HCT116 (cell line): ENCODE measurements around the gene UPP2.

Experiments used
- CTCF ChIP-seq, 3 experiments: fragments of 200-600 bp in 1 of 3; sonication (generic) in 1 of 3; IDR thresholded peaks in 2 of 3; conservative IDR thresholded peaks in 1 of 3; 2 replicates each; pipeline ENCODE4 v1.5.1; 2012 to 2017; ENCODE audit warnings: low read depth in 2 of 3, low read length in 2 of 3, antibody characterized with exemption in 1 of 3, borderline replicate concordance in 1 of 3, control low read depth in 1 of 3, mild to moderate bottlenecking in 1 of 3, mixed read lengths in 1 of 3, mixed run types in 1 of 3, moderate library complexity in 1 of 3; ENCODE audit not compliant: insufficient read depth in 1 of 3
- POLR2A ChIP-seq: IDR thresholded peaks from 2 replicates; pipeline ENCODE4 v1.7.0; 2011; ENCODE audit warnings: borderline replicate concordance; ENCODE audit not compliant: insufficient read depth, insufficient read length; ENCODE audit errors: extremely low read depth

- no peak for TF ChIP-seq POLR2A
- no peak for TF ChIP-seq CTCF (IDR thresholded peaks at IDR 0.05 in 2 of 3, conservative IDR thresholded peaks at IDR 0.05 in 1 of 3; ENCODE audit: borderline replicate concordance in 1 of 3, insufficient read depth in 1 of 3, low read depth in 2 of 3, low read length in 2 of 3)
Measured at GRCh38 chr2:158134655-158135054, 33.0 kb downstream of the UPP2 start.
